Liver (tissue), 9 donors: ENCODE results near the gene ADM5. TPM values are rescaled to one million over a fixed set of nuclear protein-coding genes. Genes with fewer than 3 reads are reported as not detected.

Experiments used
- DNase-seq: peaks from one replicate; pipeline ENCODE4 v3.0.0-alpha.2; 2017; ENCODE audit warnings: low spot score
- H3K27ac ChIP-seq, 2 donors: one replicate each; pipeline ENCODE4 v1.7.0; 2013; ENCODE audit warnings: inconsistent platforms in 2 of 2, low read length in 2 of 2, control low read depth in 1 of 2, low read depth in 1 of 2, mild to moderate bottlenecking in 1 of 2
- H3K27me3 ChIP-seq, 4 donors: one replicate each; pipeline versions ENCODE4 v1.6.1 to v1.7.0; 2013; ENCODE audit warnings: low read length in 3 of 4, inconsistent platforms in 1 of 4, mild to moderate bottlenecking in 1 of 4, moderate library complexity in 1 of 4; ENCODE audit not compliant: control insufficient read depth in 4 of 4, insufficient read depth in 4 of 4
- H3K36me3 ChIP-seq, 4 donors: one replicate each; pipeline versions ENCODE4 v1.6.1 to v1.7.0; 2013; ENCODE audit warnings: low read length in 3 of 4, mild to moderate bottlenecking in 3 of 4, low read depth in 1 of 4, moderate library complexity in 1 of 4; ENCODE audit not compliant: control insufficient read depth in 4 of 4, insufficient read depth in 3 of 4
- H3K4me1 ChIP-seq, 4 donors: one replicate each; pipeline versions ENCODE4 v1.6.1 to v1.7.0; 2013; ENCODE audit warnings: low read length in 3 of 4, mild to moderate bottlenecking in 3 of 4, moderate library complexity in 1 of 4; ENCODE audit not compliant: control insufficient read depth in 4 of 4, insufficient read depth in 4 of 4
- H3K4me3 ChIP-seq, 3 donors: one replicate each; pipeline versions ENCODE4 v1.6.1 to v1.7.0; 2013; ENCODE audit warnings: low read length in 3 of 3, control low read depth in 1 of 3, low read depth in 1 of 3, mild to moderate bottlenecking in 1 of 3
- H3K9ac ChIP-seq, 2 donors: one replicate each; pipeline ENCODE4 v1.7.0; 2013; ENCODE audit warnings: low read length in 2 of 2, mild to moderate bottlenecking in 2 of 2, moderate library complexity in 2 of 2, control low read depth in 1 of 2, low read depth in 1 of 2
- H3K9me3 ChIP-seq, 4 donors: one replicate each; pipeline versions ENCODE4 v1.6.1 to v1.7.0; 2013; ENCODE audit warnings: low read length in 3 of 4; ENCODE audit not compliant: control insufficient read depth in 4 of 4
- EGR1 ChIP-seq, 2 donors: IDR thresholded peaks; 2 replicates each; pipeline ENCODE4 v1.6.1; 2016 to 2018; ENCODE audit warnings: antibody characterized with exemption in 2 of 2, low read depth in 2 of 2
- FOXA1 ChIP-seq: IDR thresholded peaks from 2 replicates; pipeline ENCODE4 v1.6.1; 2016; ENCODE audit warnings: antibody characterized with exemption
- GABPA ChIP-seq, 2 donors: IDR thresholded peaks in 1 of 2; conservative IDR thresholded peaks in 1 of 2; 2 replicates each; pipeline ENCODE4 v1.6.1; 2016; ENCODE audit warnings: antibody characterized with exemption in 2 of 2, mild to moderate bottlenecking in 1 of 2, moderate library complexity in 1 of 2
- HNF4A ChIP-seq, 2 donors: conservative IDR thresholded peaks; 2 replicates each; pipeline ENCODE4 v1.6.1; 2016; ENCODE audit warnings: antibody characterized with exemption in 2 of 2, mild to moderate bottlenecking in 2 of 2
- HNF4G ChIP-seq: IDR thresholded peaks from 2 replicates; pipeline ENCODE4 v1.6.1; 2016; ENCODE audit warnings: antibody characterized with exemption
- JUND ChIP-seq, 2 donors: IDR thresholded peaks; 2 replicates each; pipeline ENCODE4 v1.6.1; 2016; ENCODE audit warnings: antibody characterized with exemption in 2 of 2
- NR2F2 ChIP-seq: IDR thresholded peaks from 2 replicates; pipeline ENCODE4 v1.6.1; 2016; ENCODE audit warnings: antibody characterized with exemption
- RAD21 ChIP-seq, 2 donors: IDR thresholded peaks; 2 replicates each; pipeline ENCODE4 v1.6.1; 2016; ENCODE audit warnings: antibody characterized with exemption in 2 of 2, mild to moderate bottlenecking in 2 of 2
- RXRA ChIP-seq, 2 donors: IDR thresholded peaks; 2 replicates each; pipeline ENCODE4 v1.6.1; 2017 to 2018; ENCODE audit warnings: antibody characterized with exemption in 2 of 2, mild to moderate bottlenecking in 1 of 2
- SP1 ChIP-seq: IDR thresholded peaks from 2 replicates; pipeline ENCODE4 v1.6.1; 2018; ENCODE audit warnings: antibody characterized with exemption, mild to moderate bottlenecking
- TAF1 ChIP-seq: conservative IDR thresholded peaks from 2 replicates; pipeline ENCODE4 v1.6.1; 2016; ENCODE audit warnings: antibody characterized with exemption, mild to moderate bottlenecking
- YY1 ChIP-seq: IDR thresholded peaks from 2 replicates; pipeline ENCODE4 v1.6.1; 2016; ENCODE audit warnings: antibody characterized with exemption, mild to moderate bottlenecking
- WGBS: extraction: QIAGEN DNeasy Blood & Tissue Kit; methylation state at CpG from one replicate; pipeline ENCODE4 v1.1.7; 2013; 5-methylcytosine and 5-hydroxymethylcytosine counted together
- polyA plus RNA-seq, 2 donors: library from polyadenylated mRNA; stranded (reverse) in 1 of 2; unstranded in 1 of 2; fragments of 200-250 nt in 1 of 2; fragments of >200 nt in 1 of 2; fragmentation: Nextera tagmentation in 1 of 2; extraction: Ambion mirVana in 1 of 2; gene quantifications; one replicate each; pipeline versions ENCODE4 v1.2.1 to v1.2.3, GENCODE V29; 2013 to 2015
- total RNA-seq, 2 donors: library from RNA; depleted of rRNA; stranded (reverse); fragments of >200 nt; gene quantifications; one replicate each; pipeline ENCODE4 v1.2.3, GENCODE V29; 2014
- TF ChIP-seq, protein P1 (sequence below): IDR thresholded peaks from 2 replicates; pipeline ENCODE4 v1.6.1; 2016; ENCODE audit warnings: antibody characterized with exemption
- TF ChIP-seq, protein P2 (sequence below): IDR thresholded peaks from 2 replicates; pipeline ENCODE4 v1.6.1; 2016; ENCODE audit warnings: antibody characterized with exemption
- donor health status: healthy.
- donor health status: healthy.
- donor health status: healthy.
- donor health status: healthy.
- donor health status: healthy.

The ADM5 gene
- total and polyA plus RNA-seq, 4 donors: 0.11 to 0.84 (median 0.26) TPM

DNA sequence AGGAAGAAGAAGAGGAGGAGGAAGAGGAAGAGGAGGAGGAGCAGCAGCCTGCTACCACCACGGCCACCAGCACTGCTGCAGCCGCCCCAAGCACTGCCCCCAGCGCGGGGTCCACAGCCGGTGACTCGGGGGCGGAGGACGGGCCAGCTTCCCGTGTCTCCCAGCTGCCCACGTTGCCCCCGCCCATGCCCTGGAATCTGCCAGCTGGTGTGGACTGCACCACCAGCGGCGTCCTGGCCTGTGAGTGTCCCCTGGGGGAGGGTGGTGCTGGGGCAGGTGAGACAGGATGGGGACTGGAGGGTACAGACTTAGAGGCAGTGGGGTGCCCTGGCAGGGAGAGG lies 36.0 kb upstream of the ADM5 start:
- Histone ChIP-seq H3K4me1 (no peaks in the 10 kb centered on the region), H3K4me3 (no peak overlapping the region), H3K27me3 (no peaks in the 10 kb centered on the region), H3K9me3 (no peaks in the 10 kb centered on the region), H3K36me3 (peaks cover 31 to 77% (median 42%) of the 10 kb centered on the region in 4 donors), H3K27ac (no peak overlapping the region), H3K9ac (no peak overlapping the region)
- no peak for TF ChIP-seq RXRA (IDR thresholded peaks at IDR 0.05)
- TF ChIP-seq JUND (IDR thresholded peaks at IDR 0.05): no peak
- no peak for TF ChIP-seq HNF4G
- TF ChIP-seq YY1: no peak
- TF ChIP-seq FOXA1: no peak
- no peak for TF ChIP-seq RAD21 (IDR thresholded peaks at IDR 0.05)
- TF ChIP-seq, protein P1, sequence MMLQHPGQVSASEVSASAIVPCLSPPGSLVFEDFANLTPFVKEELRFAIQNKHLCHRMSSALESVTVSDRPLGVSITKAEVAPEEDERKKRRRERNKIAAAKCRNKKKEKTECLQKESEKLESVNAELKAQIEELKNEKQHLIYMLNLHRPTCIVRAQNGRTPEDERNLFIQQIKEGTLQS: no peak
- WGBS: 94% methylated on average over 13 of the region's 13 CpGs
- DNase-seq: no peak

DNA sequence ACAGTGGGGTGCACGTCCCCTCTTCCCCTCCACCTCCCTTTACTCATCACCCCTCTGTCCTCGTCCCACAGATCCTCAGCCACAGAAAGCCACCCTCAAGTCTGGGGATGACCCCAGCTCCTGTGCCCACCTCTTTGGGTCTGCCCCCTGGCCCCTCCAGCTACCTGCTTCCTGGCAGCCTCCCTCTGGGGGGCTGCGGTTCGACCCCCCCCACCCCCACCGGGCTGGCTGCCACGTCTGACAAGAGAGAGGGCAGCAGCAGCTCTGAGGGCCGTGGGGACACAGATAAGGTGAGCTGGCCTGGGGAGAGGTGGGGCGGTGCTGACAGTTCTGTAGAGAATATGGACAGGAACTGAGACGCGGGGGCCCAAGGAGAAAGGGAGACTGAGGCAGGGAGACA lies 34.8 kb upstream of the ADM5 start:
- Histone ChIP-seq H3K27me3 (no peaks in the 10 kb centered on the region), H3K9me3 (no peaks in the 10 kb centered on the region), H3K4me3 (no peak overlapping the region), H3K27ac (no peak overlapping the region), H3K36me3 (peaks cover 31 to 82% (median 49%) of the 10 kb centered on the region in 4 donors), H3K4me1 (no peaks in the 10 kb centered on the region), H3K9ac (no peak overlapping the region)
- 89% methylated on average over 10 of the region's 10 CpGs for WGBS
- no peak for DNase-seq
- TF ChIP-seq, protein P2, sequence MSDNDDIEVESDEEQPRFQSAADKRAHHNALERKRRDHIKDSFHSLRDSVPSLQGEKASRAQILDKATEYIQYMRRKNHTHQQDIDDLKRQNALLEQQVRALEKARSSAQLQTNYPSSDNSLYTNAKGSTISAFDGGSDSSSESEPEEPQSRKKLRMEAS: no peak
- TF ChIP-seq, protein P1: no peak
- no peak for TF ChIP-seq RXRA (IDR thresholded peaks at IDR 0.05)
- TF ChIP-seq HNF4A (conservative IDR thresholded peaks at IDR 0.05): no peak
- TF ChIP-seq JUND (IDR thresholded peaks at IDR 0.05): no peak
- TF ChIP-seq TAF1: no peak
- TF ChIP-seq EGR1 (IDR thresholded peaks at IDR 0.05; ENCODE audit: low read depth in 2 of 2): no peak
- TF ChIP-seq GABPA (IDR thresholded peaks at IDR 0.05 in 1 of 2, conservative IDR thresholded peaks at IDR 0.05 in 1 of 2): no peak
- no peak for TF ChIP-seq SP1

- Histone ChIP-seq H3K36me3 (peaks cover 28 to 76% (median 40%) of the 10 kb centered on the region in 4 donors), H3K4me1 (no peaks in the 10 kb centered on the region), H3K27ac (no peak overlapping the region), H3K9me3 (no peaks in the 10 kb centered on the region), H3K4me3 (no peak overlapping the region), H3K27me3 (no peaks in the 10 kb centered on the region), H3K9ac (no peak overlapping the region)
- WGBS: 92% methylated on average over 23 of the region's 23 CpGs
- TF ChIP-seq JUND (IDR thresholded peaks at IDR 0.05): no peak
- no peak for TF ChIP-seq NR2F2
- no peak for TF ChIP-seq YY1
- no peak for TF ChIP-seq GABPA (IDR thresholded peaks at IDR 0.05 in 1 of 2, conservative IDR thresholded peaks at IDR 0.05 in 1 of 2)
- TF ChIP-seq HNF4A (conservative IDR thresholded peaks at IDR 0.05): no peak
- TF ChIP-seq RAD21 (IDR thresholded peaks at IDR 0.05): no peak
- TF ChIP-seq, protein P2: no peak
- TF ChIP-seq SP1: no peak
- DNase-seq: no peak
These were observed 33.6 kb upstream of the ADM5 start for GRCh38 chr19:49655570-49656455.
